Transverse colon (tissue), 4 donors: ENCODE data around the gene FAM53A. TPM values are rescaled to one million over a fixed set of nuclear protein-coding genes. Genes with fewer than 3 reads are reported as not detected.
A peak's percentile ranks its signal among the peaks of the same experiment; 100 is the strongest.

Experiments used
- DNase-seq: peaks from one replicate; pipeline ENCODE4 v3.0.0-alpha.2; 2019
- H3K27ac ChIP-seq, 4 donors: fragments of 200-600 bp; sonication (generic); 2 replicates each; pipeline ENCODE4 v1.5.1; 2016 to 2018; ENCODE audit warnings: inconsistent platforms in 4 of 4
- H3K27me3 ChIP-seq: fragments of 200-600 bp; sonication (generic); 2 replicates; pipeline ENCODE4 v1.5.1; 2017; ENCODE audit warnings: inconsistent platforms
- H3K36me3 ChIP-seq, 4 donors: fragments of 200-600 bp; sonication (generic); 2 replicates each; pipeline ENCODE4 v1.5.1; 2017 to 2019; ENCODE audit warnings: inconsistent platforms in 4 of 4
- H3K4me1 ChIP-seq, 4 donors: fragments of 200-600 bp; sonication (generic); 2 replicates each; pipeline ENCODE4 v1.5.1; 2017 to 2020; ENCODE audit warnings: inconsistent platforms in 4 of 4
- H3K4me3 ChIP-seq, 4 donors: fragments of 200-600 bp; sonication (generic); 1 replicate in 1 of 4; 2 replicates in 3 of 4; pipeline versions ENCODE4 v1.5.1 to v1.6.1; 2017 to 2019; ENCODE audit warnings: inconsistent platforms in 4 of 4
- H3K9me3 ChIP-seq, 2 donors: fragments of 200-600 bp; sonication (generic); 2 replicates each; pipeline ENCODE4 v1.5.1; 2017 to 2019; ENCODE audit warnings: inconsistent platforms in 2 of 2
- EP300 ChIP-seq: sonication (generic); formaldehyde crosslinking; IDR thresholded peaks from one replicate; pipeline ENCODE4 v1.6.1; 2017; ENCODE audit warnings: antibody characterized with exemption, low read depth
- POLR2A ChIP-seq: fragments of 450-650 bp; IDR thresholded peaks from one replicate; pipeline ENCODE4 v1.6.1; 2016; ENCODE audit warnings: antibody characterized with exemption, mild to moderate bottlenecking, moderate library complexity
- POLR2AphosphoS5 ChIP-seq, 3 donors: sonication (generic); formaldehyde crosslinking; IDR thresholded peaks; one replicate each; pipeline ENCODE4 v1.6.1; 2016; ENCODE audit warnings: antibody characterized with exemption in 3 of 3
- WGBS, 2 donors: methylation state at CpG; one replicate each; pipeline ENCODE4 v1.1.5; 2018; ENCODE audit warnings: low coverage in 1 of 2; 5-methylcytosine and 5-hydroxymethylcytosine counted together
- in situ Hi-C, 4 donors: fragments of 200-750 bp; cut with MboI; loops; one replicate each; pipeline versions ENCODE4 v1.15.0 to v1.15.1; 2017; ENCODE audit warnings: low sequenced_read_pairs in 3 of 4, low pct_ligation_motif_present in 1 of 4, low pct_unique_long_range_greater_than_20kb in 1 of 4
- intact Hi-C: fragments of 100-400 bp; cut with DNase I; formaldehyde crosslinking; loops from one replicate; pipeline ENCODE4 v1.15.1; 2023; ENCODE audit warnings: low total_unique reads
- total RNA-seq, 4 donors: library from RNA; depleted of rRNA; stranded (reverse); fragments of >200 nt; gene quantifications; one replicate each; pipeline ENCODE4 v1.1.0, GENCODE V29; 2016
- TF ChIP-seq, protein P1 (sequence below), 5 experiments: fragments of 200-600 bp in 3 of 5; fragments of 450-650 bp in 2 of 5; sonication (generic) in 3 of 5; IDR thresholded peaks; 1 replicate in 2 of 5; 2 replicates in 3 of 5; pipeline ENCODE4 v1.5.1; 2016 to 2017; ENCODE audit warnings: antibody characterized with exemption in 5 of 5, inconsistent platforms in 3 of 5, mild to moderate bottlenecking in 2 of 5, moderate library complexity in 1 of 5

The FAM53A gene
- total RNA-seq, 4 donors from 2014 or later = 1.4 to 32.9 (median 2.7) TPM

DNA sequence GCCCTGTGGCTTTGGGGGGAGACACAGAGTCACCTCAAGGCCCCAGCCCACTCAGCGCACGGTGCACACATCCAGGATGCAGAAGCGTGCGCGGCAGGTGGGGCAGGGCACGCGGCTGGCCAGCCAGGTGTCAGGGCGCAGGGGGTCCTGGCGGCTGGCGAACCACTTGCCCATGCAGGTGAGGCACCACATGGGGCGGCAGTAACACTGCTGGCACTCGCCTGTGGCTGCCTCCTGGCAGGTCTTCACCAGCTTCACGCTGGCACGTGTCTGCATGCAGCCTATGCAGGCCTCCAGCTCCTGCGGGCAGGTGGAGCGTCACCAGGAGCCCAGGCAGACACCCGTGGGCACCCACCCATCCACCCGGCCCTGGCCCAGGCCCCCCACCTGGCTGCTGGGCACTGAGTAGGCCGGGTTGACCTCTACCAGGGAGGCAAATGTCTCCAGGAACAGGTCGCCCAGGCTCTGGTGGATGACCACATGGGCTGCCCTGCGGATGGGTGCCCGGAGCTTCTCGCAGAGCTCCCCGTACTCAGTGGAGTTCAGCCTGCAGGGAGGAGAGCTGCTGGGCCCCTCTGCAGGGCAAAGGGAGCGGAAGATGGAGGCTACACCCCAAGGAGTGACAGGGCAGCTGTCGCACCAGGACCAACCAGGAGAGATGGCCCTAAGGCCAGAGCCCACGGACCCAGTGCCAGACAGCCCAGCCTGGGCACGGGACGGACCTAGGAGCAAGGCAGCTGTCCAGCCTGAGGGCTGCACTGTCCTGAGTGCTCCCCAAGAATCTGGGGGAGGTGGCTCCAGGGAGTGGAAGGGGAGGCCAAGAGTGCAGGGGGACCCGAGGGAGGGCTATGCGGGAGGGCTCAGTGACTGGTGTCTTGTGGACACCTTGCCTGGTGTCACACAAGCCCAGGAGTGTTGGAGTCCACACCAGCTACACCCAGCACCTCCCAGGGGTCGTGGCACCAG lies 33.3 kb upstream of the FAM53A start:
- H3K27me3 ChIP-seq = no peaks in the 10 kb centered on the region
- H3K4me3 ChIP-seq = no peak overlapping the region
- no peaks in the 10 kb centered on the region for H3K9me3 ChIP-seq
- in situ Hi-C loops = no loop called here
- 91% methylated on average over 23 of the region's 32 CpGs; no CpG with 5 or more reads in 1 of the 2 donors for WGBS, 2 donors
- intact Hi-C loops = no loop called here
- H3K27ac ChIP-seq = no peak overlapping the region
- peaks cover 24 to 56% (median 44%) of the 10 kb centered on the region in 4 donors for H3K4me1 ChIP-seq
- no peak for DNase-seq
- TF ChIP-seq, protein P1, sequence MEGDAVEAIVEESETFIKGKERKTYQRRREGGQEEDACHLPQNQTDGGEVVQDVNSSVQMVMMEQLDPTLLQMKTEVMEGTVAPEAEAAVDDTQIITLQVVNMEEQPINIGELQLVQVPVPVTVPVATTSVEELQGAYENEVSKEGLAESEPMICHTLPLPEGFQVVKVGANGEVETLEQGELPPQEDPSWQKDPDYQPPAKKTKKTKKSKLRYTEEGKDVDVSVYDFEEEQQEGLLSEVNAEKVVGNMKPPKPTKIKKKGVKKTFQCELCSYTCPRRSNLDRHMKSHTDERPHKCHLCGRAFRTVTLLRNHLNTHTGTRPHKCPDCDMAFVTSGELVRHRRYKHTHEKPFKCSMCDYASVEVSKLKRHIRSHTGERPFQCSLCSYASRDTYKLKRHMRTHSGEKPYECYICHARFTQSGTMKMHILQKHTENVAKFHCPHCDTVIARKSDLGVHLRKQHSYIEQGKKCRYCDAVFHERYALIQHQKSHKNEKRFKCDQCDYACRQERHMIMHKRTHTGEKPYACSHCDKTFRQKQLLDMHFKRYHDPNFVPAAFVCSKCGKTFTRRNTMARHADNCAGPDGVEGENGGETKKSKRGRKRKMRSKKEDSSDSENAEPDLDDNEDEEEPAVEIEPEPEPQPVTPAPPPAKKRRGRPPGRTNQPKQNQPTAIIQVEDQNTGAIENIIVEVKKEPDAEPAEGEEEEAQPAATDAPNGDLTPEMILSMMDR (IDR thresholded peaks at IDR 0.05) = no peak
- TF ChIP-seq POLR2A (no peak), POLR2AphosphoS5 (IDR thresholded peaks at IDR 0.05) (no peak), EP300 (no peak)
- peaks cover 0 to 9% (median 0%) of the 10 kb centered on the region in 4 donors for H3K36me3 ChIP-seq

DNA sequence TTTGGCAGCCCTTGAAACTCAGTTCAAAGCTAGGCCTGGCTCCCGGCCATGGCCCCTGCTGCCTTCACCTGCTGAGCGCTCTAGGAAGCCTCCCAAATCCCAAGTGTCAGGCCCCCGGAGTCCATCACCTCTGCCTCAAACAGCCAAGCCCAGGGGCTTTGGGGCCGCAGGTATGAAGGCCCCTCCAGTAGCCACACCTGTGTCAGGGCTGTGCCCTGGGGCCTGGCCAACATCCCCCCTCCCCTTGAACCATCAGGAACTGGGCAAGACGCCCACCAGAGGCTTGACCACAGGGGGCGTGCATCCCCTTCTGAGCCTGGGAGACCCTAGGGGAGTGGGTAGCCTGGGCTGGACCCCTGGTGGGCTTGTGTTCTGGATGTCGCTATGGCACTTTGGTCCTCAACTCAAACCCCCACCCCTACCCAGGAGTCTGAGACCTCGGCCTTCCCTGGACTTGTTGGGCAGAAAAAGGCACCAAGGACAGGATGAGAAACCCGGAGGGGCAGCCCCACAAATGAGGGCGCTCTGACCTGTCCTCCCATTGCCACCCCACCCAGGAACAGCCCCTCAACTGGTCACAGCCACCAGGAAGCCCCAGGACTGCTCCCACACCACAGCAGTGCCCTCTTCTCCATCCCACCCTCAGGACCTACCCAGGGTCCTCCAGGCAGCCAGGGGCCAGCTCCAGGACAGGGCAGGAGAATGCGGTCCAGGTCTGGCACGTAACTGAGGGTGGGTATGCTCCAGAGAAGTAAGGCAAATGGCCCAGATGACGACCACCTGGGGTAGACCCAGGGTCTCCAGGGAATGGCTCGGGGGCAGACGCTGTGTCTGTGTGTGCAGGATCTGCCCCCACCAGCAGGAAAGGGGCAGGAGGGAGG lies 32.2 kb upstream of the FAM53A start:
- Histone ChIP-seq H3K36me3 (peaks cover 0 to 9% (median 0%) of the 10 kb centered on the region in 4 donors), H3K4me3 (no peak overlapping the region), H3K4me1 (peaks cover 19 to 47% (median 36%) of the 10 kb centered on the region in 4 donors), H3K27ac (peak overlapping the region in 1 of 4 donors; percentile 25), H3K9me3 (no peaks in the 10 kb centered on the region), H3K27me3 (no peaks in the 10 kb centered on the region)
- DNase-seq = no peak
- TF ChIP-seq POLR2A (no peak), EP300 (no peak), POLR2AphosphoS5 (IDR thresholded peaks at IDR 0.05) (no peak)
- TF ChIP-seq, protein P1 (IDR thresholded peaks at IDR 0.05) = no peak
- 86% methylated on average over 15 of the region's 15 CpGs; no CpG with 5 or more reads in 1 of the 2 donors for WGBS, 2 donors
- intact Hi-C loops = no loop called here
- in situ Hi-C loops = no loop called here

DNA sequence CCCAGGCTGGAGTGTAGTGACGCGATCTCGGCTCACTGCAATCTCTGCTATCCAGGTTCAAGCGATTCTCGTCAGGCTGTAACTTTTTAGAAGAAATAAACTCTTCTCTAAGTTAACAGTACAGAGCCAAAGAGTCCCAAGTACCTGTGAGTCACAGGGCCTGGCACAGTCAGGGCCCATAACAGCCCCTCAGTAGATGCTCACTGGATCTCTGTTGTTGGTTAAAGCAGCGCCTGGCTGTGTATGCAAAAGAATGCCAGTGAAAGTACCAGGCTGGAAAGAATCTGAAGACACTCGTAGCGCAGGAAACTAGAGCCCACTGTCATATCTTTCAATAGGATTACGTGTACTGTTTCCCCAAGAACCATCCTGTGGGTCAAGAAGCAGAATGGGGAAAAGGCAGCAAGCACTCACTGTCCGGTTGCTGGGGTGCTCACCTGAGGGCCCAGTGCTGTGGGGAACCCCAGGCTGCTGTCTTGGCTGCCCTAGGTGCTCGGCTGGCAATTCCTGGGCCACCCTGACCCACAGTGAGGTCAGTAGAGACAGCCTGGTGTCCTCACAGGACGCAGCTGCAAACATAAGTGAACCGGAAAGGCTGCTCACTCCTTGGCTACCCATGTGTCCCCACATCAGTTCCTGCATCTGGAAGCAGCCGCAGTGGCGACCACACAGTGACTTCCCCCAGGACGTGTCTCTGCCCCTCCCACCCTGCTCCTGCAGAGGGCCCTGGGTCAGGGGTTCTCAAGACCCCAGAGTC lies 31.1 kb upstream of the FAM53A start:
- 60 to 77% methylated on average over 3 to 16 of the region's 16 CpGs for WGBS, 2 donors
- H3K27ac ChIP-seq = peak overlapping the region in 2 of 4 donors; percentile 15 to 25
- in situ Hi-C loops (no loop called here), intact Hi-C loops (no loop called here)
- peak; percentile 31 for DNase-seq
- no peak overlapping the region for H3K4me3 ChIP-seq
- no peak for TF ChIP-seq EP300
- TF ChIP-seq, protein P1 (IDR thresholded peaks at IDR 0.05) = no peak
- TF ChIP-seq POLR2AphosphoS5 (IDR thresholded peaks at IDR 0.05) = no peak
- no peak for TF ChIP-seq POLR2A
- peaks cover 0 to 9% (median 0%) of the 10 kb centered on the region in 4 donors for H3K36me3 ChIP-seq
- H3K9me3 ChIP-seq = no peaks in the 10 kb centered on the region
- peaks cover 24 to 58% (median 46%) of the 10 kb centered on the region in 4 donors for H3K4me1 ChIP-seq
- H3K27me3 ChIP-seq = no peaks in the 10 kb centered on the region
